ENCODE data around the gene GNAS-AS1. TPM values are rescaled to one million over a fixed set of nuclear protein-coding genes. Genes with fewer than 3 reads are reported as not detected.
A peak's percentile ranks its signal among the peaks of the same experiment; 100 is the strongest.

Gene GNAS-AS1
- total RNA-seq, 1 experiment from 2014 or later, result 0.59 TPM

- Mint-ChIP-seq H3K27me3 (ENCODE audit: unreplicated experiment) (no peaks in the 10 kb centered on the region), H3K4me1 (ENCODE audit: low read depth, unreplicated experiment) (peaks cover 36% of the 10 kb centered on the region)
Measured at GRCh38 chr20:58893355-58894120, 42.8 kb upstream of the GNAS-AS1 start.

GRCh38 chr20:58892932-58893224 is 42.2 kb upstream of the GNAS-AS1 start:
- intact Hi-C loops (cut with micrococcal nuclease; ENCODE audit: unreplicated experiment), result loop anchor here (5.0 kb wide), 1 partner anchor 89 kb away; the partner anchor contains the start of gene NELFCD
- TF ChIP-seq CTCF (IDR thresholded peaks at IDR 0.05; ENCODE audit: unreplicated experiment), result no peak
- no peak for DNase-seq
- peak overlapping the region; percentile 96 for H3K27ac Mint-ChIP-seq (ENCODE audit: unreplicated experiment)
- H3K4me3 Mint-ChIP-seq (ENCODE audit: low read depth, unreplicated experiment), result peak overlapping the region; percentile 88
- H3K36me3 Mint-ChIP-seq (ENCODE audit: insufficient read depth, unreplicated experiment), result peaks cover 98% of the 10 kb centered on the region
- CTCF ChIA-PET, result no interaction called here
- no peaks in the 10 kb centered on the region for H3K27me3 Mint-ChIP-seq (ENCODE audit: unreplicated experiment)
- no TSS peak for BruUV-seq (replicated peaks)
- no peaks in the 10 kb centered on the region for H3K9me3 Mint-ChIP-seq (ENCODE audit: low read depth, unreplicated experiment)
- H3K4me1 Mint-ChIP-seq (ENCODE audit: low read depth, unreplicated experiment), result peaks cover 36% of the 10 kb centered on the region

More at GRCh38 chr20:58893355-58894120, 42.8 kb upstream of the GNAS-AS1 start:
- Mint-ChIP-seq H3K4me3 (ENCODE audit: low read depth, unreplicated experiment) (peak overlapping the region; percentile 88), H3K36me3 (ENCODE audit: insufficient read depth, unreplicated experiment) (peaks cover 95% of the 10 kb centered on the region), H3K27ac (ENCODE audit: unreplicated experiment) (peak overlapping the region; percentile 96), H3K9me3 (ENCODE audit: low read depth, unreplicated experiment) (no peaks in the 10 kb centered on the region)
- BruUV-seq (replicated peaks), result TSS peak; percentile 27
- no peak for TF ChIP-seq CTCF (IDR thresholded peaks at IDR 0.05; ENCODE audit: unreplicated experiment)
- CTCF ChIA-PET, result interaction anchor here (0.9 kb wide), 1 partner anchor 10 kb away, joined by 3 read pairs; no protein-coding TSS in a partner anchor
- DNase-seq, result no peak
- intact Hi-C loops (cut with micrococcal nuclease; ENCODE audit: unreplicated experiment), result loop anchor here (2.0 to 5.0 kb wide), 2 partner anchors 89 to 135 kb away; partner anchors contain the start of gene NELFCD

GRCh38 chr20:58892141-58892931 is 41.6 kb upstream of the GNAS-AS1 start:
- no peaks in the 10 kb centered on the region for H3K27me3 Mint-ChIP-seq (ENCODE audit: unreplicated experiment)
- no peak for TF ChIP-seq CTCF (IDR thresholded peaks at IDR 0.05; ENCODE audit: unreplicated experiment)
- peak; percentile 87 for DNase-seq
- no peaks in the 10 kb centered on the region for H3K9me3 Mint-ChIP-seq (ENCODE audit: low read depth, unreplicated experiment)
- peak overlapping the region; percentile 96 for H3K27ac Mint-ChIP-seq (ENCODE audit: unreplicated experiment)
- intact Hi-C loops (cut with micrococcal nuclease; ENCODE audit: unreplicated experiment), result loop anchor here (5.0 kb wide), 1 partner anchor 90 kb away; the partner anchor contains the start of gene NELFCD
- H3K4me1 Mint-ChIP-seq (ENCODE audit: low read depth, unreplicated experiment), result peaks cover 36% of the 10 kb centered on the region
- CTCF ChIA-PET, result no interaction called here
- peak overlapping the region; percentile 88 for H3K4me3 Mint-ChIP-seq (ENCODE audit: low read depth, unreplicated experiment)
- BruUV-seq (replicated peaks), result no TSS peak
- peaks cover 98% of the 10 kb centered on the region for H3K36me3 Mint-ChIP-seq (ENCODE audit: insufficient read depth, unreplicated experiment)

- intact Hi-C loops (cut with micrococcal nuclease; ENCODE audit: unreplicated experiment), result loop anchor here (5.0 kb wide), 1 partner anchor 91 kb away; the partner anchor contains the start of gene NELFCD
- Mint-ChIP-seq H3K27me3 (ENCODE audit: unreplicated experiment) (no peaks in the 10 kb centered on the region), H3K36me3 (ENCODE audit: insufficient read depth, unreplicated experiment) (peaks cover 93% of the 10 kb centered on the region), H3K27ac (ENCODE audit: unreplicated experiment) (peak overlapping the region; percentile 96), H3K9me3 (ENCODE audit: low read depth, unreplicated experiment) (no peaks in the 10 kb centered on the region), H3K4me3 (ENCODE audit: low read depth, unreplicated experiment) (peak overlapping the region; percentile 88), H3K4me1 (ENCODE audit: low read depth, unreplicated experiment) (peaks cover 35% of the 10 kb centered on the region)
- TF ChIP-seq CTCF (IDR thresholded peaks at IDR 0.05; ENCODE audit: unreplicated experiment), result no peak
- no TSS peak for BruUV-seq (replicated peaks)
- CTCF ChIA-PET, result no interaction called here
- no peak for DNase-seq
Measured at GRCh38 chr20:58891718-58892140, 41.0 kb upstream of the GNAS-AS1 start.
